Gastrocnemius medialis (tissue), 4 donors: ENCODE data around the gene GALNT13. TPM values are rescaled to one million over a fixed set of nuclear protein-coding genes. Genes with fewer than 3 reads are reported as not detected.

ENCODE experiments used
- ATAC-seq, 2 donors: fragments of 150-250 bp; one replicate each; pipeline ENCODE4 v1.9.1; 2016
- DNase-seq, 2 donors: peaks; one replicate each; pipeline ENCODE4 v3.0.0-alpha.2; 2019
- H3K27ac ChIP-seq, 4 donors: fragments of 200-600 bp; sonication (generic); 1 replicate in 1 of 4; 2 replicates in 3 of 4; pipeline ENCODE4 v1.5.1; 2016 to 2018; ENCODE audit warnings: mild to moderate bottlenecking in 2 of 4, moderate library complexity in 1 of 4
- H3K27me3 ChIP-seq, 3 donors: fragments of 200-600 bp; sonication (generic) in 2 of 3; 1 replicate in 1 of 3; 2 replicates in 2 of 3; pipeline versions ENCODE4 v1.5.1 to v1.6.0; 2016 to 2019; ENCODE audit warnings: mild to moderate bottlenecking in 1 of 3, moderate library complexity in 1 of 3
- H3K36me3 ChIP-seq, 2 donors: fragments of 200-600 bp; sonication (generic) in 1 of 2; one replicate each; pipeline ENCODE4 v1.5.1; 2017 to 2018
- H3K4me1 ChIP-seq, 2 donors: fragments of 200-600 bp; sonication (generic) in 1 of 2; one replicate each; pipeline ENCODE4 v1.5.1; 2016 to 2017; ENCODE audit warnings: mild to moderate bottlenecking in 2 of 2
- H3K4me3 ChIP-seq, 4 donors: fragments of 200-600 bp; sonication (generic) in 3 of 4; 1 replicate in 1 of 4; 2 replicates in 3 of 4; pipeline ENCODE4 v1.5.1; 2016 to 2019; ENCODE audit warnings: mild to moderate bottlenecking in 2 of 4
- H3K9me3 ChIP-seq, 3 donors: fragments of 200-600 bp; sonication (generic) in 2 of 3; 1 replicate in 1 of 3; 2 replicates in 2 of 3; pipeline ENCODE4 v1.5.1; 2016 to 2019
- CTCF ChIP-seq, 5 experiments: fragments of 450-650 bp in 3 of 5; fragments of 200-600 bp in 2 of 5; sonication (generic) in 2 of 5; IDR thresholded peaks in 4 of 5; conservative IDR thresholded peaks in 1 of 5; 1 replicate in 4 of 5; 2 replicates in 1 of 5; pipeline ENCODE4 v1.5.1; 2016 to 2019; ENCODE audit warnings: antibody characterized with exemption in 5 of 5, mild to moderate bottlenecking in 3 of 5, moderate library complexity in 3 of 5
- POLR2A ChIP-seq, 2 donors: fragments of 450-650 bp; IDR thresholded peaks; one replicate each; pipeline ENCODE4 v1.6.1; 2017; ENCODE audit warnings: antibody characterized with exemption in 2 of 2, mild to moderate bottlenecking in 2 of 2, moderate library complexity in 2 of 2
- in situ Hi-C, 4 donors: fragments of 200-750 bp; cut with MboI; loops; one replicate each; pipeline versions ENCODE4 v1.15.0 to v1.8.0; 2017; ENCODE audit warnings: low sequenced_read_pairs in 4 of 4
- intact Hi-C: fragments of 100-400 bp; cut with DNase I; formaldehyde crosslinking; loops from one replicate; pipeline ENCODE4 v1.15.1; 2023; ENCODE audit warnings: low total_unique reads
- total RNA-seq, 4 donors: library from RNA; depleted of rRNA; stranded (reverse); fragments of >200 nt; gene quantifications; one replicate each; pipeline versions ENCODE4 v1.1.0 to v1.2.3, GENCODE V29; 2016

The GALNT13 gene
- total RNA-seq, 4 donors from 2014 or later: 0.10 TPM; not detected in 3

GRCh38 chr2:154446324-154446723, 574.6 kb downstream of the GALNT13 start:
- H3K27me3 ChIP-seq: no peaks in the 10 kb centered on the region
- H3K4me3 ChIP-seq: no peak overlapping the region
- H3K4me1 ChIP-seq: no peaks in the 10 kb centered on the region
- H3K27ac ChIP-seq: no peak overlapping the region
- DNase-seq (no peak), ATAC-seq (no peak)
- TF ChIP-seq POLR2A (IDR thresholded peaks at IDR 0.05): no peak
- TF ChIP-seq CTCF (IDR thresholded peaks at IDR 0.05 in 4 of 5, conservative IDR thresholded peaks at IDR 0.05 in 1 of 5): no peak
- H3K36me3 ChIP-seq: no peaks in the 10 kb centered on the region
- intact Hi-C loops: no loop called here
- H3K9me3 ChIP-seq: no peaks in the 10 kb centered on the region
- in situ Hi-C loops: no loop called here

- Histone ChIP-seq H3K36me3 (no peaks in the 10 kb centered on the region), H3K27ac (no peak overlapping the region), H3K9me3 (no peaks in the 10 kb centered on the region), H3K27me3 (no peaks in the 10 kb centered on the region), H3K4me1 (no peaks in the 10 kb centered on the region), H3K4me3 (no peak overlapping the region)
- no peak for ATAC-seq
- in situ Hi-C loops (no loop called here), intact Hi-C loops (no loop called here)
- no peak for TF ChIP-seq CTCF (IDR thresholded peaks at IDR 0.05 in 4 of 5, conservative IDR thresholded peaks at IDR 0.05 in 1 of 5)
- no peak for TF ChIP-seq POLR2A (IDR thresholded peaks at IDR 0.05)
- no peak for DNase-seq
Observed at GRCh38 chr2:154447727-154448418, 576.2 kb downstream of the GALNT13 start.

- in situ Hi-C loops: no loop called here
- Histone ChIP-seq H3K36me3 (no peaks in the 10 kb centered on the region), H3K9me3 (no peaks in the 10 kb centered on the region), H3K27ac (no peak overlapping the region), H3K4me3 (no peak overlapping the region), H3K27me3 (no peaks in the 10 kb centered on the region), H3K4me1 (peaks cover 2 to 5% of the 10 kb centered on the region in 2 donors)
- intact Hi-C loops: no loop called here
- no peak for ATAC-seq
- TF ChIP-seq CTCF (IDR thresholded peaks at IDR 0.05 in 4 of 5, conservative IDR thresholded peaks at IDR 0.05 in 1 of 5): no peak
- no peak for TF ChIP-seq POLR2A (IDR thresholded peaks at IDR 0.05)
- no peak for DNase-seq
Observed at GRCh38 chr2:154449951-154450658, 578.4 kb downstream of the GALNT13 start.

DNA sequence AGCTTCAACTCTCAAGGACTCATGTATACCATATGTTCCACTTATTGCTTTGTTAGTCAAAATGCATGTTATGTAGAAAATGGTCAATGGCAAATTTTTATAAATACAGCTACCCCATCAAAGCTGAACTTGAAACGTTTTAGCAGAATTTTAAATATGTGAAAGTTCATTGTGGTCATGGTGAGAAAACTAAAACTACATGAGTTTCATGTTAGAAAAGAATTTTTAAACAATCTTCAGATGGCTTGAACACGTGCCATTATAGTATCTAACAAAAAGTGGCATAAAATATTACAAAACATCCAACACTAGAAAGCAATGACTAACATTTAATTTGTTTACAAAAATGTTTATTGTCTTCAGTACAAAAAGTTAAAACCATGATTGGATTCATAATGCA, 580.7 kb downstream of the GALNT13 start:
- Histone ChIP-seq H3K27me3 (no peaks in the 10 kb centered on the region), H3K36me3 (no peaks in the 10 kb centered on the region)
- in situ Hi-C loops: no loop called here

More for the DNA sequence above, 580.7 kb downstream of the GALNT13 start:
- Histone ChIP-seq H3K4me1 (peaks cover 2 to 15% of the 10 kb centered on the region in 2 donors), H3K4me3 (no peak overlapping the region), H3K27ac (no peak overlapping the region), H3K9me3 (no peaks in the 10 kb centered on the region)
- no peak for ATAC-seq
- intact Hi-C loops: no loop called here
- DNase-seq: no peak
- no peak for TF ChIP-seq POLR2A (IDR thresholded peaks at IDR 0.05)
- TF ChIP-seq CTCF (IDR thresholded peaks at IDR 0.05 in 4 of 5, conservative IDR thresholded peaks at IDR 0.05 in 1 of 5): no peak
